H4 (cell line): ENCODE measurements around the gene FHDC1. TPM values are rescaled to one million over a fixed set of nuclear protein-coding genes. Genes with fewer than 3 reads are reported as not detected.
"Not testable (repeated sequence)": the region's sequence is repeated elsewhere in the genome, so short reads cannot be mapped to it uniquely, and the experiment has no call there.

Experiments used
- DNase-seq: peaks from one replicate; pipeline ENCODE4 v3.0.0-alpha.2; 2015; ENCODE audit warnings: low spot score
- total RNA-seq: library from RNA; depleted of rRNA; stranded (reverse); fragments of >200 nt; shearing (Covaris generic); gene quantifications from 2 replicates; pipeline ENCODE4 v1.2.3, GENCODE V29; 2014; rRNA removed

The FHDC1 gene, protein sequence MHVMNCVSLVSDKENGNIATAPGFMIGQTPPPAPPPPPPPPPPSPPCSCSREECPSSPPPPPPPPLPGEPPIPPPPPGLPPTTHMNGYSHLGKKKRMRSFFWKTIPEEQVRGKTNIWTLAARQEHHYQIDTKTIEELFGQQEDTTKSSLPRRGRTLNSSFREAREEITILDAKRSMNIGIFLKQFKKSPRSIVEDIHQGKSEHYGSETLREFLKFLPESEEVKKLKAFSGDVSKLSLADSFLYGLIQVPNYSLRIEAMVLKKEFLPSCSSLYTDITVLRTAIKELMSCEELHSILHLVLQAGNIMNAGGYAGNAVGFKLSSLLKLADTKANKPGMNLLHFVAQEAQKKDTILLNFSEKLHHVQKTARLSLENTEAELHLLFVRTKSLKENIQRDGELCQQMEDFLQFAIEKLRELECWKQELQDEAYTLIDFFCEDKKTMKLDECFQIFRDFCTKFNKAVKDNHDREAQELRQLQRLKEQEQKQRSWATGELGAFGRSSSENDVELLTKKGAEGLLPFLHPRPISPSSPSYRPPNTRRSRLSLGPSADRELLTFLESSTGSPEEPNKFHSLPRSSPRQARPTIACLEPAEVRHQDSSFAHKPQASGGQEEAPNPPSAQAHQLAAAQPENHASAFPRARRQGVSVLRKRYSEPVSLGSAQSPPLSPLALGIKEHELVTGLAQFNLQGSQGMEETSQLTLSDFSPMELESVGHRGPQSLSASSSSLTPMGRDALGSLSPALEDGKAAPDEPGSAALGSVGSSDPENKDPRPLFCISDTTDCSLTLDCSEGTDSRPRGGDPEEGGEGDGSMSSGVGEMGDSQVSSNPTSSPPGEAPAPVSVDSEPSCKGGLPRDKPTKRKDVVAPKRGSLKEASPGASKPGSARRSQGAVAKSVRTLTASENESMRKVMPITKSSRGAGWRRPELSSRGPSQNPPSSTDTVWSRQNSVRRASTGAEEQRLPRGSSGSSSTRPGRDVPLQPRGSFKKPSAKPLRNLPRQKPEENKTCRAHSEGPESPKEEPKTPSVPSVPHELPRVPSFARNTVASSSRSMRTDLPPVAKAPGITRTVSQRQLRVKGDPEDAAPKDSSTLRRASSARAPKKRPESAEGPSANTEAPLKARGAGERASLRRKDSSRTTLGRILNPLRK
- total RNA-seq = 0.10 and 0.15 TPM in 2 replicates

DNA sequence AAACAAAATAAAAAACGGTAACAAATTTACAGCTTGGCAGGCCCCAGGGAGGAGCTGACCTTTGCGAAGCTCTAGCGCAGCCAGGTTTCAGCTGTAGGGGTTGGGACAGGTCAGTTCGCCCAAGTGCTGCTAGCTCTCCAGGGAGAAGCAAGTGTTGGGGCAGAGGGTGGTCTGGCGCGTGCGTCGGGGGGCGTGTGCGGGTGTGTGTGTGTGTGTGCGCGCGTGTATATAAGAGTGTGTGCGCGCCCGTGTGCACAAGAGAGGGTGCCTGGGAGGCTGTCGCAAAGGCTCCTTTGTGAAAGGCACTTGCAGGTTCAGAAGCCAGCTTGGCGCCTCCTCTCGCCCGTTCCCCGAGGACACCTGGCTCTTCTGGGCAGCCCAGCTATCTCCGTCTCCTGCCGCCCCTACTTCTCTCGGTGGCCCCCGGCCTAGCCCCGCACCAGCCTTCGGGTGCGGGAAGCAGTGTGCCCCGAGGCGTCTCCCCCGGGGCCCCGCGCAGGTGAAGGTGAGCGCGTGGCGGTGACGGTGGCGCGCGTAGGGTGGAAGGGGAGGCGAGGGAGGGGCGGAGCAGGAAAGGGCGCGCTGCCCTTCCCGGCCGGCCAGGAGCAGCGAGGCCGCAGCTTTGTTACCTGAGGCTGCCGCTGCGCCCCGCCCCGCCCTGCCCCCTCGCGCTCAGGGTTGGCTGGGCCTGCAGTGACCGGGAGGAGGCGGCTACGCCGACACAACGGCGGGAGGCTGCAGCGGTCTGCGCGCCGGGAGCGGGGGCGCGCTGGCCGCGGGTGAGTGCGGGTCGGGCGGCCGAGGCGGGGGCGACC is at the start of gene FHDC1:
Gene FHDC1, plus strand, starts transcription at position 693 of the 815 bp plus-strand sequence. CDS start 6,735 bp downstream, outside the sequence.
- DNase-seq = no peak

DNA sequence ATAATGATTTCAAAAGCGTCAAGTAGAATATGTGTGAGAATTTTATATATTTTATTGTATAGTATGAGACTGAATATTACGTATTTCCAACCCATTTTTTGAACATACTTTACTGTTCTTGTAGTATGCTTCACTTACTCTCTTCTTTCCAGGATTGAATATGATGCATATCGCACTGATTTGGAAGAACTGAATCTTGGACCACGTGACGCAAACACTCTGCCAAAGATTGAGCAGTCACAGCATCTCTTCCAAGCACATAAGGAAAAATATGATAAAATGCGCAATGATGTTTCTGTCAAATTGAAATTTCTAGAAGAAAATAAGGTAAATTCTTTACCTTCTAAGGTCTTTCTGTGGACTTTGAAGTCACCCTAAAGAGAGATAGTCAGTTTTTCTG is 48.1 kb upstream of the FHDC1 start:
- no peak for DNase-seq

DNA sequence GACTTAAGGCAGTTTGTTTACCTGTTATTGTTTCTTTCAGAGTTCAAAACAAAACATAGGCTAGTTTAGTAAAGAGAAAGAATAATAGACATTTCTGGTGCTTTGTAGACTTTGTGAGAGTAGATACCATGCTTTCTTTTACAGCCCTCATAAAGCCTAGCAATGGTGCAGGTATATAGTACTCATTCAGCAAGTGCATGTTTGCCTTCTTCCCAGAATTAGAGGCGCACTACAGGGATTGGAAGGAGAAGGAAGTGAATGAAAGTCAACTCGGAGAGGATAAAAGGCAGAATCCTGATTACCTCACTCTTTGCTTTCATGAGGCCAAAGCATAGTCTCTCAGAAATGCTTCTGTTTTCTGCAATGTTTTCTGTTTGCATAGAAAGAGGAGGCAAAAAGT is 43.1 kb upstream of the FHDC1 start:
- DNase-seq = no peak

DNA sequence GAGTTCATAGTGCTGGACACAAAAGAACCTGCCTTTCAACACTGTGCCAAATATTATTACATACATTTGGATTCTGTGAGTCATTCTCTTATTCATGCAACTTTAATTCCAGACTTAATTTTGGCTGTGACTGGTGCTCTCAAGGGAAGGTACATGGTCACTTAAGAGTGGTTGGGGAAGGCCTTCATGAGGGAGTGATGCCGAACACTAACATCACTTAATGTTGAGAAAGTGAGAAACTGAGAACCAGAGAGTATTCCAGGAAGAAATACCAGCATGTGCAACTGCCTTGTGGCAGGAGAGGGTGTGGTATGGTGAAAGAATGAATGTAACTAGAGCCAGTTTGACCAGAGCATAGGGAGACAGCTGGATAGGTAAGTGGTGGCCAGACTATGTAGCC is 41.5 kb upstream of the FHDC1 start:
- DNase-seq = no peak

DNA sequence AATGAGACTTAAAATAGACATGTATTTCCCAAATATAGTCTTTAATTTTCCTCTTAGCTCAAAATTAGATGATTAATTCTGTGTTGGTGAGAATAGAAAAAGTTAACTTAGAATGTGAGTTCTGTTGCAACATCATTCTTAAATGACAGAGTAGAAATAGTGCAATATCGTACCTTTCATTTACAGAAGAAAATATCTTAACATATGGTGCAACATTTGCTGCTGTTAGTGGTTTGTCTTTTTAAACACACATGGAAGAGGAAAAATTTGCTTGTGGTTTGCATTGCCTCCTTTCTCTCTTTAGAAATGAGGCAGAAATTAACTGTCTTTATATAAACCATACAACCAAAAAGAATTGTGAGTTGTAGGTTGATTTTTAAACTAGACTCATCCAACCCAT is 39.3 kb upstream of the FHDC1 start:
- peak; percentile 33 for DNase-seq

DNA sequence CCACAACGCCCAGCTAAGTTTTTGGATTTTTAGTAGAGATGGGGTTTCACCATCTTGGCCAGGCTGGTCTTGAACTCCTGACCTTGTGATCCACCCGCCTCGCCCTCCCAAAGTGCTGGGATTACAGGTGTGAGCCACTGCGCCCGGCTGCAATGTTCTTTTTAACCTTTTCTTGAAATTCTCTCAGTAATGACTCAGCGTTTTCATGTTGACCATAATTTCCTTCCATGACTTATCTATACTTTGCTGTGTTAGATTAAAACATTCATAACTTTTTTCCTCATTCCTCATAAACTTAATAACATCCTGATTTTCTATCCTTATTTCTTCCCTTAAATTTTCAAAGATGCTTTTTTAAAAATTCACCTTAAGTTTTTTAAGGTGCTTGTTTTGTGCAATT is 38.0 kb upstream of the FHDC1 start:
- DNase-seq = not testable (repeated sequence)

DNA sequence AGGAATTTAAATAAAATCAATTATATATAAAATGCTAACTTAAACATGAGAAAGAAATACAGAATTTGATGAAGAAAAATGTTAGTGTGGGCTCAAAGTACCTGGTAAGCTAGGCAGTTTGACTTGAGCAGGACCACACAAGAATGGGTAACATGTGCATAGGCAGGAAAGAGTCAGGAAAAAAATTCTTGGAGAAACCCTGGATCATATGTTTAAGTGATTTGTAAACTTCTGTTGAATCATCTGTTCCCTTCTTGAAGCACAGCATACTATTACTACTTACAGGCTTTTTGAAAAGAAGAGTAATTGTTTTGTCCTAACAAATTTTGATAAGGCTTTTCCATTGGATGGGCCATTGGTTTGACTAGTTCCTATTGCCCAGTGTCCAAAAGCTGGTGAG is 37.5 kb upstream of the FHDC1 start:
- DNase-seq = no peak

DNA sequence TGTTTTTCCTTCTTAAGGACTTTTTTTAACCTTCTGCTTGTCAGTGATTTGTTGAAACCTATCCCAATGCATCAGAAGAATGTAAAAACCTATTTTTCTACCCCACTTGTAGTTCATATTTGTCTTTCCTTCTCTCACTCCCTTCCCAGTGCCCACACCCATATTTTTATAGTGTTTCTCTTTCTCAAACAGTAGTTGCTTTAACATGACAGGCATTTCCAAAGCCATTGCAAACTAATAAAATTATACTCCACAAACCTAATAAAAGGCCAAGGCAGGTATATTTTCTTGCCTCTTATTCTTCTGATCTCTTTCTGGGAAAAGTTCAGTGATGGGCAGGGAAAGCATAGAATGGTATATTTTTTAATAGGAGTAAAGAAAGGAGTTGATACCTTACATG is 35.7 kb upstream of the FHDC1 start:
- no peak for DNase-seq

DNA sequence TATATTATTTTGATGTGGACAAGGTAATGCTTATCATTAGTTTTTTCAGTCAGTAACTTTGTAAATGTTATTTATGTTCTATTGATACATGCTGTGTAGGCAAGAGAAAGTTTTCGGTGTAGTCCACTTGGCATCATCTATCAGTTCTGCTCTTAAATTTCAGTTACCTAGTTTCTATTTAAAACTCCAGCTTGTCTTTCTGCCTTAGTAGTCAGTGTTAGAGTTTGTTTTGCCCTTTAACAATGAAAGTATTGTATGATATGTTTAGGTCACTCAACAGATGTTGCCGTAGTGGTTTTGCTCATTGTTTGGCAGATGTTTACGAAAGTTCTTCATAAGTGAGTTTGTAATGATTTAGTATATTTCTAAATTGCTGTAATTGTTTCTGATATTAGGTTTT is 34.9 kb upstream of the FHDC1 start:
- DNase-seq = no peak

DNA sequence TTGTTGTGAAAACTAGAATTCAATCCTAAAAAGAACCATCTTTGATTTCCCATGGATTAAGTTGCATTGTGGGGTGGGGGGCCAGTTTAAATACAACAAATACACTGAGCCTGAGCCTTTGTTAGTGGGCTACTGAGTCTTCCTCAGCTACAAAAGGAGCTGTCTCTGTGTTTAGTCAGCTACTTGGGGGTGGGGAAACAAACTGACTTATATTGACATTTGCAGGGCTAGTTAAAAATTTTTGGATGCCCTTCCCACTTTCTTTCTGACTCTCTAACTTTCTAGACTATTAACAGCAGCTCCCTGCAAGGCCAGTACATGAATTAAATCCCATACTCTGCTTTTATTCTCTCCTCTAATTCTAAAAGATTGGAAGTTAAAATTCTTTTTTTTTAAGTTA is 32.5 kb upstream of the FHDC1 start:
- DNase-seq = no peak

DNA sequence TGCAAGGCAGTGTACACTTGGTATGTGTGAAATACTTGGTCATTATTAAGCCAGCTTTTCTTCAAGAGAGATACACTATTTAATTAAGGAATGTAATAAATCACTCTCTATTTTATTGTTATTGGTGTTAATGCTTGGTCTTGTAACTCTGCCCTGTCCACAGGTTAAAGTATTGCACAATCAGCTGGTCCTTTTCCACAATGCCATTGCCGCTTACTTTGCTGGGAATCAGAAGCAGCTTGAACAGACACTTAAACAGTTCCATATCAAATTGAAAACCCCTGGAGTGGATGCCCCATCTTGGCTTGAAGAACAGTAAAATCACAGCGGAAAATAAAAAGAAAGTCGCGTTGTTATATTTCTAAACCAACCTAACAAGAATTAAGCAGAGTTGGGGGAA is 26.2 kb upstream of the FHDC1 start:
- no peak for DNase-seq

DNA sequence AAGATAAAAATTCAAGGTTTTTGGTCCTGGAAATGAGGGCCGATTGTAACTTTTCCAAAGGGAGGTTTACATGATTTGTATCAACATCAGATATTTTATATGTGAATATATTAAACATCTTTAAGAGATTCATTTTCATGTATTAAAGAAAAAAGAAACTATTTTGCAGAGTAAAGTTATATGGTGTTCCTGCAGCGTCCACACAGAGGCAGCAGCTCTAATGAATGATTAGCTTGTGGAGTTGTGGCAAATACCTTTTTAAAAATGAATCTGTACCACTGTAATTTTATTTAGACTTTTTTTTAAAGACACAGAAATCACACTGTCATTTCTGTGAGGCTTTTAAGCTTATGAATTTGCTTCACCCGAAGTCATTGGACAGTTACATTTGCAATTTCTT is 25.6 kb upstream of the FHDC1 start:
- no peak for DNase-seq

DNA sequence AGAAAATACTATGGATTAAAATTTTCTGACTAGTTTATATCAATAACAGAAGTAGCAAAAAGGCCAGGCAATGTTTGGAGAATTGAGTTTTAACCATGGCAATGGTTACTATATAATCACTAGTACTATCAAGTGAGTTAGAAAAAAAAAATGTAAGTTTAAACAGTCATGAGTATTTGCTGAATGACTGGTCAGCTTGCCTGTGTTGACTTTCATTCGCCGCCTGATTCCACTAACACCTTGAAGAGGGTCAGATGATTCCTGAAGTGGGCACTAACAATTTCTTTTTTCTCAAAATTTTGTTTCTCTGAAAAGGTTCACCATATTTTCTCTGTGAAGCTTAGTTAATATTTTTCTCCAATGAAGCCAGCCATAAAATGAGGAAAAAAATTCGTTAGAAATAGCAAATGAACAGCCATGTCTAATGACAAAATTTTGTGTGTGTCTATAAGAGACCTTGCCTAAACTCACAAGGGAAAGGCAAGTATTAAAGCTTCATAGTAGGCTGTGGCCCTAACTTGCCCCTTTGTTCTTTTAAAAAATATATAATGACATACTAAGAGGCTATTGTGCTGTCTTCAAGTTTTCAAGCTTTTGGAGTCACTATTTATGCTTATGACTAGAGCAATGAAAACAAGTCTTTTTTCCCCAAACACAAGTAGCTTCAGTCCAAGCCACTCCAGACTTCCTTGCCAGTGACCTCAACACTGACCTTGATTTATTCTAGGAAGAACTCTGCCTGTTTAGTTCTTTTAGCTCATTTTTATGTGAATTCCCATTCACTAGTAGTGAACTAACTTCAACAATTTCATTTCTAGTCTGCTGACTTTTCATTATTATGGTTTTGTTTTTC is 18.4 kb upstream of the FHDC1 start:
- DNase-seq = no peak

DNA sequence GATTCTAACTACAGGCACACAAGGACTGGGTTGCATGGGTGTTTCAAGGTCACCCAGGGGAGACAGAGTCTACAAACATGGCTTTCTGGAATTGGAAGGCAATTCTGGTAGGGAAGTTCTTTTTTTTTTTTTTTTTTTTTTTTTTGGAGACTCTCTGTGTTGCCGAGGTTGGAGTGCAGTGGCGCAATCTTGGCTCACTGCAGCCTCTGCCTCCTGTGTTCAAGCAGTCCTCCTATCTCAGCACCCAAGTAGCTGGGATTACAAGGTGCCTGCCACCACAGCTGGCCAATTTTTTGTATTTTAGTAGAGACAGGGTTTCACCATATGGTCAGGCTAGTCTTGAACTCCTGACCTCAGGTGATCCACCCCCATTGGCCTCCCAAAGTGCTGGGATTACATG is 16.3 kb upstream of the FHDC1 start:
- no peak for DNase-seq

DNA sequence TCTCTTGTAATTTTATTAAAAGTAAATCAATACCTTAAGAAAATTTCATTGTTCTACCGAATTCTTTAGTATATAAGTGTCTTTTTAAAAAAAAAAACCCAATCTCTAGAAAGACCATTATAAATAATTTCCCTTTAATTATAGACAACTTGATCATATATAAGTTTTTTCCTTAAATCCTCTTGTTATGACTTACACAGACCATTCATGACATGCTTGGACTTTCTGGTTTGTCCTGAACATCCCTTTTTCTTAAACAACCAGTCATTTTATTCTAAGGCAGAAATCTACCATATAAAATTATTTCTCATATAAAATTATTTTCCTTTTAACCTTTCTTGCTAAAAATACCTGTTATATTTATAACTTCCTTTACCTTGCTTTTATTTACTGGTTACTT is 15.4 kb upstream of the FHDC1 start:
- no peak for DNase-seq

DNA sequence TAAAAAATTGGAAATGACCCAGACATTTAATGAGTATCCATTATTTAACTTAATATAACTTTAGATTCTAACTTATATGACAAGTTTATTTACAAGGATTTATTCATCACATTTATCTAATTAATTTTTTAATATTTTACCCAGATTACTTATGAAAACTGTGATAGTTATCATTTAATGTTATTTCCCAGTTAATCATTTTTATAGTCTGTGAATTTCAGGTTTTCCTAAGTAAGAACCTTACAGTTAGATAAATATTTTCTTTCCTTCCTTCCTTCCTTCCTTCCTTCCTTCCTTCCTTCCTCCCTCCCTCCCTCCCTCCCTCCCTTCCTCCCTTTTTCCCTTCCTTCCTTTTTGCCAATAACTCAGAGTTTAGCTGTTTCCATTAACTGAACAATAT is 14.8 kb upstream of the FHDC1 start:
- DNase-seq = no peak

DNA sequence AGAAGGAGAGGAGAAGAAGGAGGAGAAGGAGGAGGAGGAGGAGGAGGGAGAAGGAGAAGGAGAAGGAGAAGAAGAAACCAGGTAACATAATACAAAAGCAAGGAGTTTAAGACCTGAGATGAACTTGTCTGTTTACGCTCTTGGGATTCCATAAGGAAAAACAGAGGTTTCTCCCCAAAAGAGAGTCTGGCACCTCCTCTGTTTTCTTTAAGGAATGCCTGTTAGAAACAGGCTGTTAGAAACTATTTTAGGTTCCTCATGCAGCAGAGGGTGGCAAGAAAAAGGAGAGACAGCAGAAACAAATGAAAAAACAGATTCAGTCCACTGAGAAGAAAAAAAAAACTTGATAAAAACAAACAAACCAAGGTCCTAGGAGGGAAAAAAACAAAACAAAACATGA is 10.3 kb upstream of the FHDC1 start:
- no peak for DNase-seq

DNA sequence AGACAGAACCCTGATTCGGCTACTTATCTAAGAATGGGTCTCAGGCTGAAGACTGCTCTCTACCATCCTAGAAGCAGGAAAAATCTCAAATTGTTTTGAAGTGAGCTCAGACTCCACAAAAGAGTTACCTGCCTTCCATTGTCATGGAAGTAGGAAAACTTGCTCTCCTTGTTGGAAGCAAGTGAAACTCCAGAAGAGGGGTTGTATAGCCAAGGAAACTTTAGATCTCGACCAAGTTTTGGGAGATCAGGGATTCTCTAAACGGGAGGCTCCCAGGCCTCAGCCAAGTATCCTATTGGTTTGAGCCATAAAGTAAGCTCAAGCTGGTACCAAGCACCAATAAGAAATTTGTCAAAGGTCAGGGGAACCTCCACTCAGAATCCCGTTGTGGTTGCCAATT is 9.2 kb upstream of the FHDC1 start:
- no peak for DNase-seq

DNA sequence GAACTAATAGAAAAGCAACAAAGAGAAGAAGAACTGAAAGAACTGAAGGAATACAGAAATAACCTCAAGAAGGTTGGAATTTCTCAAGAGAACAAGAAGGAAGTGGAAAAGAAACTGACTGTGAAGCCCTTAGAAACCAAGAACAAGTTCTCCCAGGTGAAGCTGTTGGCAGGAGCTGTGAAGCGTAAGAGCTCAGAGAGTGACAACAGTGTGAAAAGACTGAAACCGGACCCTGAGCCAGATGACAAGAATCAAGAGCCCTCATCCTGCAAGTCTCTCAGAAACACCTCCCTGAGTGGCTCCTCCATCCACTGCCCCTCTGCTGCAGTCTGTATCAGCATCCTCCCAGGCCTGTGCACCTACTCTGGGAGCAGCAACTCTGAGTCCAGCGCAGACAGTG is 8.4 kb upstream of the FHDC1 start:
- DNase-seq = no peak

DNA sequence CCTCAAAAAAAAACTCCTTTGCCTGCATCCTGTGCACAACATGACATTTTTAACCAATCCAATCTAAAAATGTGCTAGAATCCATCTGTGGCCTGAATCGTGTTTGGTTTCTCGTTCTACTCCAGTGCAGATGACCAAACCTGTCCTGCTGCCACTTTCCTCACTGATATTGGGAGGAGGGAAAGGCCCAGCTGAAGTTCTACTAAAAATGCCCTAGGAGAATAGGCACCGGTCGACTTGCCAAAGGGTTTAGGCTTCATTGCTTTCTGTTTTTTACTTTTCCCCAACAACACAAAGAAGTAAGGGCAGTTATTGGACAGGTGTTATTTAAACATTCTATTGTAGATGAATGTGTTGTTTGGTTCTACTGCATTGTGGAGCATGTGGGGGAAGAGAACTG is 7.8 kb upstream of the FHDC1 start:
- no peak for DNase-seq

DNA sequence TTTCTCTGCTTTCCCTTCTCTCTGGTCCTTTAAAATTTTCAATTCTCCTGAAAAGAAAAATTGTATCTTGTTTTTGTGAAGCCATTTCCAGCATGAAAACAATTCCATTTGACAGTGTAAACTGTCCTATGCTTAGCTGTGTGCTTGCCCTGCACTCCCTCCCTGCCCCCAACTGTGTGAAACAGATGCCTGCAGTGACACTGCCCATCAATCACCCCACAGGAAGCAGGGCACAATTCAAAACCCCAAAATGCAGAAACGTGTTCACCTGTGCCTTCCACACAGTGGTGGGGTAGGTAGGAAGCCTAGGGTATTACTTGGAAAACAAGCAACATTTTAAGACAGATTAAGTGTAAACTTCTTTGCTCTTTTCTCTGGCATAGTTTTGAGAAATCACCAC is 6.2 kb upstream of the FHDC1 start:
- no peak for DNase-seq
